Measurements from ENCODE around the gene MMAB.

DNA sequence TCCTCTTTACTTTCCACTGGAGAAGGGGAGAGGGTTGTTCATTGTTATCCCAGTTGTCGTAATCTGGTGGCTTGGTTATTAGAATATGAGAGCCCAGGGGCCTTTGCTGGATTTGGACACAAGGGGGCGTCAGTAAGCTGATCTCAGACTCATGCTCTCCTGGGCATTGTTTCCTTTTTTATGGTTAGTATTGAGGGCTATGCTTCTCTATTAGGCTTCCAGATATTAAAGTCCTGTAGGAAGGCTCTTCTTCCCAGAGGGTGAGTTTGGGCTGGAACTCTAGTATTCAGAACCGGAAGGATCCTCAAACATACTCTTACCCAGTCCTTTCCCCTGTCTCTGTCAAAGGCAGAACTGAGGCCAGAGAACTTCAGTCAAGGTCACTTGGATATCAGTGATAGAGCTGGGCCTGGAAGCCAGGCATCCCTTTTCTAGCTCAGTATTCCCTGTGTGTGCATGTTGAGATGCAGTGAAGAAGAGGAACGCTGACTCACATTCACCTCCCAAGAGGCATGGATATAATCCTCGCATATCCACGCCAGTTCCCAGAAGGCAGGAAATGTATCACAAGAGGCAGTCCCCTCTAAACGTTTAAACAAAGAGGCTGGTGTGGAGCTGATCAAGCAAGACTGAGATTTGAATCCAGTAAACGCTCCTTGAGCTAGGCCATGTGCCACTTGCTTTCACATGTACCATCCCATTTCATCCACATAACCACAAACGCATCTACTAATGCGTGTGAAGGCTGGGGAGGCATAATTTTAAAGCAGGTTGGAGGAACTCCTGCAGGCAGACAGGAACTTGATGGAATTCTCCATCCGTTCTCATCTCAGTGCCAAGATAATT is 54.3 kb downstream of the MMAB start:
- TF ChIP-seq, protein P1, sequence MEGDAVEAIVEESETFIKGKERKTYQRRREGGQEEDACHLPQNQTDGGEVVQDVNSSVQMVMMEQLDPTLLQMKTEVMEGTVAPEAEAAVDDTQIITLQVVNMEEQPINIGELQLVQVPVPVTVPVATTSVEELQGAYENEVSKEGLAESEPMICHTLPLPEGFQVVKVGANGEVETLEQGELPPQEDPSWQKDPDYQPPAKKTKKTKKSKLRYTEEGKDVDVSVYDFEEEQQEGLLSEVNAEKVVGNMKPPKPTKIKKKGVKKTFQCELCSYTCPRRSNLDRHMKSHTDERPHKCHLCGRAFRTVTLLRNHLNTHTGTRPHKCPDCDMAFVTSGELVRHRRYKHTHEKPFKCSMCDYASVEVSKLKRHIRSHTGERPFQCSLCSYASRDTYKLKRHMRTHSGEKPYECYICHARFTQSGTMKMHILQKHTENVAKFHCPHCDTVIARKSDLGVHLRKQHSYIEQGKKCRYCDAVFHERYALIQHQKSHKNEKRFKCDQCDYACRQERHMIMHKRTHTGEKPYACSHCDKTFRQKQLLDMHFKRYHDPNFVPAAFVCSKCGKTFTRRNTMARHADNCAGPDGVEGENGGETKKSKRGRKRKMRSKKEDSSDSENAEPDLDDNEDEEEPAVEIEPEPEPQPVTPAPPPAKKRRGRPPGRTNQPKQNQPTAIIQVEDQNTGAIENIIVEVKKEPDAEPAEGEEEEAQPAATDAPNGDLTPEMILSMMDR (conservative IDR thresholded peaks at IDR 0.05; ENCODE audit: low read depth, low read length), result peak; percentile 96
- TF ChIP-seq EZH2 (IDR thresholded peaks at IDR 0.05; ENCODE audit: borderline replicate concordance, low read depth, low read length, poor library complexity, severe bottlenecking), result no peak
